ENCODE data around the gene ELL. TPM values are rescaled to one million over a fixed set of nuclear protein-coding genes. Genes with fewer than 3 reads are reported as not detected.

Gene ELL
- total RNA-seq, 1 experiment from 2014 or later, result 18.6 TPM

DNA sequence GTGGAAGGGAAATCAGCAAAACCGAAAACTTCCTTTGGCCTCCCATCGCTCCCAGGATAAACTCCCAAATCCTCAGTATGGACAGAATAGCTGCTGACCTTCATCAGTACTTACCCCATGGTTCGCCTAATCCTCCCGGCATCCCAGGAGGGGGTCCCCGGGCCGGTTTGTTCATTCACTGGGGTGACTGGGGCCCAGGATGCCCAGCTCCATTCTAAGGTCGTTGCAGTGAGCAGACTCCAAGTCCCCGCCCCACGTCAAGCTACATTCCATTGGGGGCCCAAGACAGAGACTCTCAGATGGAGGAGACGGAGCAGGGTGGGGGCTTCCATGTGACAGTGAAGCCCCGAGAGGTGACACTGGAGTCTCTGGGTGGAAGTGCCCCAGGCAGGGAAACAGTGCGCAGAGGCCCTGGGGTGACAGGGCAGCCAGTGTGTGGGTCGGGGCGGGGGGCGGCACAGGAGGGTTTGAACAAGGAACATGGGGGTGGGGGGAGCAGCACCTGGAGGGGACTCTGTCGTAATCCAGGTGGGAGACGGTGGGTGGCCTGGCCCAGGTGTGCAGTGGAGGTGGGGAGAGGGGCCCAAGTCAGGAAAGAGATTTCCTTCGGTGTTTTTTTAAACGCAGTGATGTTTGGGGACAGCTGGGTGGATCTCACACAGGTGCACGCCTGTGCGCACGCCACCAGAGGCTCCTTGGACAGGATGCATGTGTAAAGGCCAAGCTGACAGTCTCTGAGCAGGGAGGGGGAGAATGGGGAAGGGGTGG, 97.6 kb downstream of the ELL start:
- no peaks in the 10 kb centered on the region for H3K27me3 ChIP-seq (ENCODE audit: control insufficient read depth, insufficient read depth, low read length)
- ATAC-seq, result no peak
- H3K9me3 ChIP-seq (ENCODE audit: control insufficient read depth, insufficient read depth, low read depth, low read length), result no peaks in the 10 kb centered on the region
- BruUV-seq (replicated peaks), result no TSS peak
- no peak for TF ChIP-seq TCF7L2 (IDR thresholded peaks at IDR 0.05; ENCODE audit: low read depth, low read length)
- TF ChIP-seq, protein P1, sequence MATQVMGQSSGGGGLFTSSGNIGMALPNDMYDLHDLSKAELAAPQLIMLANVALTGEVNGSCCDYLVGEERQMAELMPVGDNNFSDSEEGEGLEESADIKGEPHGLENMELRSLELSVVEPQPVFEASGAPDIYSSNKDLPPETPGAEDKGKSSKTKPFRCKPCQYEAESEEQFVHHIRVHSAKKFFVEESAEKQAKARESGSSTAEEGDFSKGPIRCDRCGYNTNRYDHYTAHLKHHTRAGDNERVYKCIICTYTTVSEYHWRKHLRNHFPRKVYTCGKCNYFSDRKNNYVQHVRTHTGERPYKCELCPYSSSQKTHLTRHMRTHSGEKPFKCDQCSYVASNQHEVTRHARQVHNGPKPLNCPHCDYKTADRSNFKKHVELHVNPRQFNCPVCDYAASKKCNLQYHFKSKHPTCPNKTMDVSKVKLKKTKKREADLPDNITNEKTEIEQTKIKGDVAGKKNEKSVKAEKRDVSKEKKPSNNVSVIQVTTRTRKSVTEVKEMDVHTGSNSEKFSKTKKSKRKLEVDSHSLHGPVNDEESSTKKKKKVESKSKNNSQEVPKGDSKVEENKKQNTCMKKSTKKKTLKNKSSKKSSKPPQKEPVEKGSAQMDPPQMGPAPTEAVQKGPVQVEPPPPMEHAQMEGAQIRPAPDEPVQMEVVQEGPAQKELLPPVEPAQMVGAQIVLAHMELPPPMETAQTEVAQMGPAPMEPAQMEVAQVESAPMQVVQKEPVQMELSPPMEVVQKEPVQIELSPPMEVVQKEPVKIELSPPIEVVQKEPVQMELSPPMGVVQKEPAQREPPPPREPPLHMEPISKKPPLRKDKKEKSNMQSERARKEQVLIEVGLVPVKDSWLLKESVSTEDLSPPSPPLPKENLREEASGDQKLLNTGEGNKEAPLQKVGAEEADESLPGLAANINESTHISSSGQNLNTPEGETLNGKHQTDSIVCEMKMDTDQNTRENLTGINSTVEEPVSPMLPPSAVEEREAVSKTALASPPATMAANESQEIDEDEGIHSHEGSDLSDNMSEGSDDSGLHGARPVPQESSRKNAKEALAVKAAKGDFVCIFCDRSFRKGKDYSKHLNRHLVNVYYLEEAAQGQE (IDR thresholded peaks at IDR 0.05; ENCODE audit: insufficient read depth in 1 of 2, low read depth in 2 of 2, low read length in 1 of 2), result no peak
- no peak for TF ChIP-seq SIN3A (IDR thresholded peaks at IDR 0.05; ENCODE audit: borderline replicate concordance, insufficient read depth, low read depth, low read length)
- no peak for TF ChIP-seq POLR2AphosphoS5 (IDR thresholded peaks at IDR 0.05; ENCODE audit: low read depth, low read length)
- TF ChIP-seq, protein P2, sequence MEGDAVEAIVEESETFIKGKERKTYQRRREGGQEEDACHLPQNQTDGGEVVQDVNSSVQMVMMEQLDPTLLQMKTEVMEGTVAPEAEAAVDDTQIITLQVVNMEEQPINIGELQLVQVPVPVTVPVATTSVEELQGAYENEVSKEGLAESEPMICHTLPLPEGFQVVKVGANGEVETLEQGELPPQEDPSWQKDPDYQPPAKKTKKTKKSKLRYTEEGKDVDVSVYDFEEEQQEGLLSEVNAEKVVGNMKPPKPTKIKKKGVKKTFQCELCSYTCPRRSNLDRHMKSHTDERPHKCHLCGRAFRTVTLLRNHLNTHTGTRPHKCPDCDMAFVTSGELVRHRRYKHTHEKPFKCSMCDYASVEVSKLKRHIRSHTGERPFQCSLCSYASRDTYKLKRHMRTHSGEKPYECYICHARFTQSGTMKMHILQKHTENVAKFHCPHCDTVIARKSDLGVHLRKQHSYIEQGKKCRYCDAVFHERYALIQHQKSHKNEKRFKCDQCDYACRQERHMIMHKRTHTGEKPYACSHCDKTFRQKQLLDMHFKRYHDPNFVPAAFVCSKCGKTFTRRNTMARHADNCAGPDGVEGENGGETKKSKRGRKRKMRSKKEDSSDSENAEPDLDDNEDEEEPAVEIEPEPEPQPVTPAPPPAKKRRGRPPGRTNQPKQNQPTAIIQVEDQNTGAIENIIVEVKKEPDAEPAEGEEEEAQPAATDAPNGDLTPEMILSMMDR (IDR thresholded peaks at IDR 0.05), result no peak
- ChIA-PET POLR2A (no interaction called here), CTCF (no interaction called here)
- no peak overlapping the region for H3K4me3 ChIP-seq (ENCODE audit: low read depth in 2 of 2, low read length in 2 of 2)
- in situ Hi-C loops (cut with HindIII; ENCODE audit: low pct_unique_long_range_greater_than_20kb, low sequenced_read_pairs), result no loop called here
- intact Hi-C loops (cut with micrococcal nuclease; ENCODE audit: unreplicated experiment), result no loop called here
- no peak overlapping the region for H3K27ac ChIP-seq (ENCODE audit: low read length)
- DNase-seq (ENCODE audit: low read depth, low spot score), result no peak
- peaks cover 44% of the 10 kb centered on the region for H3K4me1 ChIP-seq (ENCODE audit: control insufficient read depth, insufficient read depth, low read length)
- peaks cover 2% of the 10 kb centered on the region; the same call in 1 of the 2 replicates for H3K36me3 ChIP-seq (ENCODE audit: control insufficient read depth, insufficient read depth, low read length)

DNA sequence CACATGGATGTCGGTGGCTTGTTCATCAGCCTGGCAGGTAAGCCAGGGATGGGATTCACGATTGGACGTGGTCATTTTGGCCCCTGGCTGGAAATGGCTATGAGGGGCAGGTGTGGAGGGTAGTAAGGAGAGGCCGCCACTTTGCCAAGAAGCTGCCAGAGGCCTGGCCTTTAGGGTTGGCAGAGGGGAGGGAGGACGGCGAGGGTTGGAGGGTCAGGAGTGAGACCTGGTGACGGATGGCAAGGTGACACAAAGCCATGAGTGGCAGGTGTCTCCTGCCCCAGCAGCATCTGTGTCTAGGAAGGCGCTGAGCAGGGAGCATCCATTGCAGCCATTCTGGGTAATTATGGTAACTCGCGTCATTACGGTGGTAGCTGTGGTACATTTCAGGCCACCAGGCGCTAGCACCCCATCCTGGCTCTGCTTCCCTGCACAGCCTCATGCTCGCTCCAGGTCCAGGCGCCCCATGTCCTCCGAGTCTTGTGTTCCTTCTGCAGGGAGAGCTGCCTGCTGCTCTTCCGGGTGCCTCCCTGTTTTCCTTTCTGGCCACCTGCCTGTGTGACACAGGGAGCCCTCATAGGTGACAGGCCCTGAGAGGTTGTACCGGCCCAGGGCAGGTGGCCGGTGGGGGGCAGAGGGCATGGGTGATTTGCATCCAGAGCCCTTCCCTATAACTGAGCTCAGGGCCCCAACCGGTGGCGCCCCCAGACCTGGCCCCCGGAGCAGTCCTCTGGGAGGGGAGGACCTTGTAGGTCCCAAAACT, 98.4 kb downstream of the ELL start:
- POLR2A ChIA-PET, result no interaction called here
- no peak for DNase-seq (ENCODE audit: low read depth, low spot score)

More for the DNA sequence above, 98.4 kb downstream of the ELL start:
- Histone ChIP-seq H3K4me3 (ENCODE audit: low read depth in 2 of 2, low read length in 2 of 2) (no peak overlapping the region), H3K36me3 (ENCODE audit: control insufficient read depth, insufficient read depth, low read length) (peaks cover 2% of the 10 kb centered on the region; the same call in 1 of the 2 replicates), H3K27me3 (ENCODE audit: control insufficient read depth, insufficient read depth, low read length) (no peaks in the 10 kb centered on the region), H3K9me3 (ENCODE audit: control insufficient read depth, insufficient read depth, low read depth, low read length) (no peaks in the 10 kb centered on the region), H3K27ac (ENCODE audit: low read length) (no peak overlapping the region), H3K4me1 (ENCODE audit: control insufficient read depth, insufficient read depth, low read length) (peaks cover 44% of the 10 kb centered on the region)
- BruUV-seq (replicated peaks), result no TSS peak
- TF ChIP-seq SIN3A (IDR thresholded peaks at IDR 0.05; ENCODE audit: borderline replicate concordance, insufficient read depth, low read depth, low read length) (no peak), POLR2AphosphoS5 (IDR thresholded peaks at IDR 0.05; ENCODE audit: low read depth, low read length) (no peak), TCF7L2 (IDR thresholded peaks at IDR 0.05; ENCODE audit: low read depth, low read length) (no peak)
- TF ChIP-seq, protein P1 (IDR thresholded peaks at IDR 0.05; ENCODE audit: insufficient read depth in 1 of 2, low read depth in 2 of 2, low read length in 1 of 2), result no peak
- TF ChIP-seq, protein P2 (IDR thresholded peaks at IDR 0.05), result no peak
- intact Hi-C loops (cut with micrococcal nuclease; ENCODE audit: unreplicated experiment), result no loop called here
- CTCF ChIA-PET, result no interaction called here
- no peak for ATAC-seq
- in situ Hi-C loops (cut with HindIII; ENCODE audit: low pct_unique_long_range_greater_than_20kb, low sequenced_read_pairs), result no loop called here
